SK-N-SH (cell line): Measurements from ENCODE around the gene HDGF.

ENCODE experiments used
- CTCF ChIP-seq: fragments of 200-600 bp; sonication (generic); IDR thresholded peaks from 2 replicates; pipeline ENCODE4 v1.6.1; 2017; ENCODE audit warnings: antibody characterized with exemption, mild to moderate bottlenecking, moderate library complexity
- EZH2phosphoT487 ChIP-seq: fragments of 200-600 bp; sonication (generic); IDR thresholded peaks from 2 replicates; pipeline ENCODE4 v1.6.1; 2017; ENCODE audit warnings: low read depth, mixed run types, mild to moderate bottlenecking, antibody characterized with exemption, moderate library complexity, borderline replicate concordance
- FOXM1 ChIP-seq: IDR thresholded peaks from 2 replicates; pipeline ENCODE4 v1.4.0; 2012; ENCODE audit warnings: low read depth, mild to moderate bottlenecking
- GATA2 ChIP-seq: sonication (generic); formaldehyde crosslinking; IDR thresholded peaks from 2 replicates; pipeline ENCODE4 v1.5.0; 2020; ENCODE audit warnings: mild to moderate bottlenecking, missing genetic modification reagents
- MXI1 ChIP-seq: IDR thresholded peaks from 2 replicates; pipeline ENCODE4 v1.6.1; 2012; ENCODE audit warnings: mild to moderate bottlenecking, low read depth, low read length, improper control_type of control experiment
- POLR2AphosphoS5 ChIP-seq: IDR thresholded peaks from 2 replicates; pipeline ENCODE4 v1.6.1; 2012; ENCODE audit warnings: low read depth, low read length
- RFX5 ChIP-seq: IDR thresholded peaks from 2 replicates; pipeline ENCODE4 v1.6.1; 2012; ENCODE audit warnings: mild to moderate bottlenecking, improper control_type of control experiment, low read length
- SIN3A ChIP-seq: IDR thresholded peaks from 2 replicates; pipeline ENCODE4 v1.6.1; 2012; ENCODE audit warnings: low read depth, mild to moderate bottlenecking, low read length, moderate library complexity, borderline replicate concordance
- SMC3 ChIP-seq: IDR thresholded peaks from 2 replicates; pipeline ENCODE4 v1.6.1; 2012; ENCODE audit warnings: low read depth, low read length, improper control_type of control experiment
- TAF1 ChIP-seq: IDR thresholded peaks from 2 replicates; pipeline ENCODE4 v1.6.1; 2012; ENCODE audit warnings: low read depth, mild to moderate bottlenecking, low read length, moderate library complexity, borderline replicate concordance
- TEAD4 ChIP-seq: IDR thresholded peaks from 2 replicates; pipeline ENCODE4 v1.4.0; 2012; ENCODE audit warnings: mild to moderate bottlenecking, borderline replicate concordance; ENCODE audit not compliant: insufficient read depth
- TF ChIP-seq, protein P1 (sequence below): IDR thresholded peaks from 2 replicates; pipeline ENCODE4 v1.4.0; 2012; ENCODE audit warnings: low read depth

DNA sequence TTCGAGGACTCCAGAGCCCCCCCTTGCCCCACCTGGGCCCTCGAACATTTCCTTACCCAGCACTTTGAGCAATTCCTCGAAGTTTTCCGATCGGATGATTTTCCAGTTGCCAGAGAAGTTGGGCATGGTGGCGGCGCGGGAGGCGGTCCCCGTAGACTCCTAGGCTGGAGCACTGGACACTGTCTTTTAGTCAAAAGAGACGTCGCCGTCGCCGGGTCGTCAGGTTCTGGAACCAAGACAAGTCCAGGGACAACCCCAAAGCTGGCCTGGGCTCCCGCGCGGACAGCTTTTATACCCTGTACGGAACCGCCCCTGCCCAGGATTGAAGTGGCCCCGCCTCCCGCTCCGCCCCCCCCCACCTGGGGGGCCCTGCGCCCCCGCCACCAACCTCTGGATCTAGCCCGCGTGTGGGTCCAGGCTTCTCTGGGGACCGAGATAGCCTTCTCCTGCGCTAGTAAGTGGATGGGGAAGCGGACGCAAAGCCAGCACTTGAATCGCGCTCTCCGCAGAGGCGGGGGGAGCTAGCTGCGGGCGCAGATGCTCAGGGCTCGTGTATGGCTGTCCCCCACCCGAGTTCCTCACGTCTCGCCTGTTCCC lies 46.1 kb downstream of the HDGF start, which contains the start of gene CRABP2:
- no peak for TF ChIP-seq CTCF
- TF ChIP-seq TAF1, result no peak
- no peak for TF ChIP-seq EZH2phosphoT487
- no peak for TF ChIP-seq GATA2 (CRISPR knock-in tag)
- TF ChIP-seq SMC3, result no peak
- no peak for TF ChIP-seq RFX5
- no peak for TF ChIP-seq POLR2AphosphoS5
- TF ChIP-seq, protein P1, sequence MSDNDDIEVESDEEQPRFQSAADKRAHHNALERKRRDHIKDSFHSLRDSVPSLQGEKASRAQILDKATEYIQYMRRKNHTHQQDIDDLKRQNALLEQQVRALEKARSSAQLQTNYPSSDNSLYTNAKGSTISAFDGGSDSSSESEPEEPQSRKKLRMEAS, result no peak; the same call in 1 of the 2 replicates
- TF ChIP-seq SIN3A, result no peak
- no peak for TF ChIP-seq FOXM1
- no peak for TF ChIP-seq TEAD4
- no peak for TF ChIP-seq MXI1
